Kidney (tissue), 14 donors: ENCODE data around the gene DNAJA4. TPM values are rescaled to one million over a fixed set of nuclear protein-coding genes. Genes with fewer than 3 reads are reported as not detected.
A peak's percentile ranks its signal among the peaks of the same experiment; 100 is the strongest.

Experiments
- DNase-seq, 5 donors: peaks; one replicate each; pipeline ENCODE4 v3.0.0-alpha.2; 2013 to 2020
- FAIRE-seq: peaks from 2 replicates; lab custom pipeline; 2012; peaks lifted over from hg19 to GRCh38; lab: Jason Lieb, UNC
- H3K27ac ChIP-seq, 2 donors: one replicate each; pipeline ENCODE4 v1.7.0; 2013; ENCODE audit warnings: low read depth in 2 of 2, low read length in 2 of 2, inconsistent platforms in 1 of 2
- H3K27me3 ChIP-seq: one replicate; pipeline ENCODE4 v1.7.1; 2013; ENCODE audit warnings: low read length, inconsistent platforms; ENCODE audit not compliant: control insufficient read depth, insufficient read depth
- H3K36me3 ChIP-seq, 3 donors: one replicate each; pipeline versions ENCODE4 v1.7.0 to v1.7.1; 2013; ENCODE audit warnings: low read length in 3 of 3, control low read depth in 1 of 3, inconsistent platforms in 1 of 3; ENCODE audit not compliant: insufficient read depth in 3 of 3, control insufficient read depth in 2 of 3
- H3K4me1 ChIP-seq, 3 donors: one replicate each; pipeline versions ENCODE4 v1.7.0 to v1.7.1; 2013; ENCODE audit warnings: low read length in 3 of 3, inconsistent platforms in 1 of 3, low read depth in 1 of 3; ENCODE audit not compliant: control insufficient read depth in 2 of 3, insufficient read depth in 2 of 3
- H3K4me3 ChIP-seq, 3 donors: one replicate each; pipeline versions ENCODE4 v1.7.0 to v1.8.1; 2013; ENCODE audit warnings: low read length in 3 of 3, control low read depth in 1 of 3, inconsistent platforms in 1 of 3
- H3K9ac ChIP-seq, 3 donors: one replicate each; pipeline versions ENCODE4 v1.7.0 to v1.7.1; 2013; ENCODE audit warnings: low read length in 3 of 3, control low read depth in 1 of 3, inconsistent platforms in 1 of 3
- H3K9me3 ChIP-seq, 3 donors: one replicate each; pipeline versions ENCODE4 v1.7.0 to v1.7.1; 2013; ENCODE audit warnings: low read length in 3 of 3, control low read depth in 1 of 3, inconsistent platforms in 1 of 3; ENCODE audit not compliant: control insufficient read depth in 2 of 3, insufficient read depth in 1 of 3
- CTCF ChIP-seq: IDR thresholded peaks from 3 replicates; pipeline ENCODE4 v1.5.1; 2012; ENCODE audit warnings: mild to moderate bottlenecking, moderate library complexity, borderline replicate concordance; ENCODE audit not compliant: insufficient read depth; ENCODE audit errors: extremely low read depth
- intact Hi-C: fragments of 100-400 bp; cut with DNase I; formaldehyde crosslinking; loops from one replicate; pipeline ENCODE4 v1.11.1; 2022
- polyA plus RNA-seq: library from polyadenylated mRNA; stranded (reverse); fragments of 350-450 nt; fragmentation: Illumina TruSeq; extraction: RNeasy Lipid Tissue Mini Kit (QIAGEN cat#74804); gene quantifications from one replicate; pipeline ENCODE4 v1.2.3, GENCODE V29; 2014; ENCODE audit warnings: low read depth, low replicate concordance; ENCODE audit not compliant: insufficient read depth
- total RNA-seq: library from RNA; stranded (reverse); fragmentation: NEBNext Ultra II Directional; extraction: Animal tissue kit (Norgen Biotek cat#: 25700); gene quantifications from one replicate; pipeline ENCODE4 v1.2.1, GENCODE V29; 2021
- donor health status: control.
- donor health status: control.
- donor health status: control.
- donor health status: control.
- donor health status: control.
- donor health status: DM: yes; HTN: yes; CAD: no.
- donor health status: Normal renal cell carcinoma (clear cell type).

Gene DNAJA4
- total and polyA plus RNA-seq, 2 donors from 2014 or later, result 19.9 to 31.1 TPM

GRCh38 chr15:78314181-78314581, 49.8 kb downstream of the DNAJA4 start:
- H3K27ac ChIP-seq, result no peak overlapping the region
- FAIRE-seq (no peak), DNase-seq (no peak)
- no peaks in the 10 kb centered on the region for H3K27me3 ChIP-seq
- H3K4me1 ChIP-seq, result no peaks in the 10 kb centered on the region
- no peak for TF ChIP-seq CTCF
- no peaks in the 10 kb centered on the region for H3K36me3 ChIP-seq
- intact Hi-C loops, result no loop called here
- no peak overlapping the region for H3K4me3 ChIP-seq
- no peak overlapping the region for H3K9ac ChIP-seq
- H3K9me3 ChIP-seq, result no peaks in the 10 kb centered on the region

DNA sequence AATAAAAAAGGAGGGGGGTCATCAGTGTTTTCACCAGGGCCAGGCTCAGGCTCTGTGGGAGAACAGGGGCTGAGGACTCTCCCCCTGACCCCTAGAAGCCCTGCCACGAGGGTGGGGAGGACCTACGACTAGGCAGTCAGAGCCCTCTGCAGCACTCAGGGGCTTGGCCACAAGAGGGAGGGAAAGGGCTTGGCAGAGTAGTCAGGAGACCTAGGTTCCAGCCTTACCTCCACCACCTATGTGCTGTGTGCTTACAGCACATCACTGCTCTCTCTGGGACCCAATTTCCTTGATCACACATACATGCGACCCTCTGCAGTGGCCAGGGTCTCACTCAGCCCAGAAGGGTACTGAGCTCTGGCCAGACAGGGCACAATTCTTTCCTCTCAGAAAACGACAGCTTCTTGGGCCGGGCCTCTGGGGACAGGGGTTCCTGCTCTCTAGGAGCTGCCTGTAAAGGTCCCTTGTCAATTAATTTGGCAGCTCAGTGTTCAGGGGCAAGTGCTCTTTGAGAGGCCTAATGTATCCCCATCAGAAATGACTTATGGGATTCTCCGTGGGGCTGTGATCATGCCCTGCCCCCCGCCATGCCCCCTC, 51.4 kb downstream of the DNAJA4 start:
- Histone ChIP-seq H3K4me1 (no peaks in the 10 kb centered on the region), H3K27ac (no peak overlapping the region), H3K27me3 (no peaks in the 10 kb centered on the region), H3K9me3 (no peaks in the 10 kb centered on the region), H3K36me3 (no peaks in the 10 kb centered on the region), H3K4me3 (no peak overlapping the region), H3K9ac (no peak overlapping the region)
- DNase-seq, result peak in 3 of 5 donors; percentile 37 to 55 (median 48)
- TF ChIP-seq CTCF, result no peak
- FAIRE-seq, result no peak
- intact Hi-C loops, result no loop called here

GRCh38 chr15:78316283-78317083, 52.1 kb downstream of the DNAJA4 start:
- Histone ChIP-seq H3K4me1 (no peaks in the 10 kb centered on the region), H3K9me3 (no peaks in the 10 kb centered on the region), H3K27me3 (no peaks in the 10 kb centered on the region), H3K36me3 (no peaks in the 10 kb centered on the region), H3K4me3 (no peak overlapping the region), H3K9ac (no peak overlapping the region), H3K27ac (no peak overlapping the region)
- no peak for TF ChIP-seq CTCF
- no peak for FAIRE-seq
- peak in 3 of 5 donors; percentile 35 to 84 (median 64) for DNase-seq
- intact Hi-C loops, result no loop called here
